SIG-M5 treated with dmso at 0.1 percent for 504 hours (cell line): Measurements from ENCODE around the gene RPL36.
"Not testable (repeated sequence)": the region's sequence is repeated elsewhere in the genome, so short reads cannot be mapped to it uniquely, and the experiment has no call there.

ENCODE experiments used
- DNase-seq: peaks from one replicate; lab custom pipeline; 2025; ENCODE audit not compliant: unreplicated experiment; lab: John Stamatoyannopoulos, UW

Gene RPL36

DNA sequence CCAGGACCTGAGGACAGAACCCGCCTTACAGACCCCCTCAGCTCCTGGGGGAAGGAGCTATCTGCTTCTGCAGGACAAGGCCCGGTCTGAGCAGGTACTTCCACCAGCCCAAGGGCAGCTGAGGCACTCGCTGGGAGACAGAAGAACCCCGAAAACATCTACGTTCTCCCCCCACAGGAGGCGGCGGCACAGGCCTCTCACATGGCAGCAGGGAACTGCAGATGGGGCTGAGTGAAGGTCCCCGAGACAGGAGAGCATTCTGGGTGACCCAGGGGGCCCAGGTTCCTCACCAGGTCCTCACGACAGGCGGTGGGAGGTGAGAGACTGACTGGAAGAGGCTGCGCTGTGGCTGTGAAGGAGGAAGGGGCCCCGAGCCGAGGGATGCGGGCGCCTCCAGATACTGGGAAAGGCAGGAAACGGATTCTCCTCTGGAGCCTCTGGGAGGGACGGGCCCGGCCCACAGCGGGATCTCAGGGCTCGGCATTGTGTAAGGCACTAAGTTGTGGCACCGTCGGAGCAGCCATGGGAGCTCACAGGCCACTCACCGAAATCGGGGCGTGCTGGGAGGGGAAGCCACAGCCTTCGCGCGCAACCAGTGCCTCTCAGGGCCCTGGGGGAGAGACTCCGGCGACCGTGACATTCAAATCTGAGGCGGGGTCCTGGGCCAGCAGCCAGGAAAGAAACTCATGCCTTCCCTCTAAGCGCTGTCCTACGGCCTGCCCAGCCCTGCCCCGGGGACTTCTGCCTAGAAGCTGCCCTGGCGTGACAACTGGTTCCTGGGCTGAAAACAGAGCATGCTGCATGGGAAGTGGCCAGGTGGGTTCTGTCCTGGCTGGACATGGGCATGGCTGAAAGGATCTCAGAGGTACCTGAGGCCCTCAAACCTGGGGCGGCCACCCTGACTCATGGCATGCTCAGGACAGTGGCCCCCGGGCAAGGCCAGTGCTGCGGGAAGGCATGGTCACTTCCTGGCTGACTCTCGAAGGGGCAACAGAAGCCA lies 14.0 kb downstream of the RPL36 start:
- DNase-seq = no peak

DNA sequence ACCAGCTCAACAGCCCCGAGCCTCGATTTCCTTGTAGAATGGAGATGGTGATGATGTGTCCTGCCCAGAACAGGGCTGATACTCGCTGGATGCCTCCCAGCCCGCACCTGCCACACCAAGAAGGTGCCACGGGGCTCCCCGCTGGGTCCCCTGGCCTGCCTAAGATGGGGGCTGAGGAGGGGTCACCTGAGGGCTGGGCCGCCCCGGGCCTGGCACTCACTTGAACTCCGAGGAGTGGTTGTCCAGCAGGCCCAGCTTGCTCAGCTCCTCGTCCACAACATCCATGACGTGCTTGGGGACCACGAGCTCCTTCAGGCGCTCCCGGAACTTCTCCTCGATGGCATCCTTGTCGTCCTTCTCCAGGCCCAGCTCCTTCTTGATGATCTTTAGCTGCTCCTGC lies 15.5 kb downstream of the RPL36 start:
- no peak for DNase-seq

DNA sequence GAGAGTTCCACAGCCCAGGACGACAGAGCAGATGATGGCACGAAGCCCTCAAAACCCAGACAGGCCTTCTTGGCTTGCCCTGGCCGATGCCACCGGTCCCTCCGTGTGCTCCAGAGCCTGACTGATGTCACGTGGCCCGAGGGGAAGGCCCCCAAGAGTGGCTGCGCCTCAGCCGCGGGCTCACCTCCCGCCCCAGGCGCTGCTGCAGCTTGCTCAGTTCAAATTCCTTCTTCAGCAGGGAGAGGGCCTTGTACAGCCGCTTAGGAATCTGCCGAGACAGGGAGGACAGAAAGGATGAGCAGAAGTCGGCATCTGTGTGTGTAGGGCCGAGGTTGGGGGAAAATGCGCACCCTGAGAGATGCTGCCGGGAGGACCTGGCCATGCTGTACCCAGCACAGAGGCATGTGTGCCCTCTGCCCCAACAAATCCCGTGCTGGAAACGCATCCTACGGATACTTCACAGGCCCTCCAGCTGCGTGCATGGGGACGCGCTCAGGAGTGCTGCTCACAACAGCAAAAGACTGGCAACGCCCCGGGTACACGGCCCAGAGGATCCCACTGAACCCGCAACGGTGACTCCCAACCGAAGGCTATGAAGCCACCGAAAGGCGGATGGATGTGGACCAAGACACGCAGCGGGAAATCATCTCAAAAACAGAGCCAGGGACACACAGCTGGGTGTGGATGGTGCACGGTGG lies 16.9 kb downstream of the RPL36 start:
- DNase-seq = no peak

DNA sequence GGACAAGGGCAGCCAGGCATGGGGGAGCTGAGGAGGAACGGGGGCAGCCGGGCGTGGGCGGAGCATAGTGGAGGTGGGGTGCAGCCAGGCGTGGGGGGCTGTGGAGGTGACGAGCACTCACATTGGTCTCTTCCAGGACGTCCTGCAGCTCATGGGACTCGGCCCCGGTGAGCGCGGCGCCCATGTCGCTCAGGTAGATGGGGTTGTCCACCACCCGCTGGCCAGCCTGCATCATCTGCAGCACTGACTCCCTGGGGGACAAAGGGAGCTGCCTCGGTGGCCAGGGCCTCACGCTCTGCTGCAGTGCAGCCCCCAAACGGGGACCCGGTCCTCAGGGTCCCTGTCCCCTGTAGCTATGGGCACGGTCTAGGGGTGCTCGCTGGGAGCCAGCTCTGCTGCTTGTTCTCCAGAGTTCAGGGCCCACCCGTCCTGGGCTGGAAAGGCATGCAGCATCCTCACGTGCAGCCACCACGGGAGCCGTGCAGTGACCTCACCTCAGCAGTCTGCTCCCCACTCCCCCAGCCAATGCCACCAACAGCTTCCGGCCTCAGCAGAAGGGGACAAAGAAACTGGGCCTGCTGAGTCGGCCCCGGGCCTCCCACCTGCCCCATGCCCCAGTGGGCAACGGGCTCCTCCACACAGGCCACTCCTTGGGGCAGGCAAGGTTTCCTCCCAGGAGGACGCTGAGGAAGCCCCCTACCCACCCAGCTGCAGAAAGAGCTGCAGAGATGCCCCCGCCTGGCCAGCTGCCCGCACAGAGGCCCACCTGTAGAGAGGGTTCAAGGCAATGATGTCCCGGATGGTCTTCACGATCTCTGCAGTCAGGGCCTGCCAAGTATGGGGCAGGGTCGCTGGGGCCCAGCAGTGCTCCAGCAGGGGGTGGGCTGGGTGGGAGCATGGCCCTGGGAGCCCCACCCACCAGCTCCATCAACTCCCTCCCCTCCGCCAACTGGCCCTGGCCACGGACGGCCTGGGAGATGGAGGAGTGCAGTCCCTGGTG lies 17.8 kb downstream of the RPL36 start:
- no peak for DNase-seq

DNA sequence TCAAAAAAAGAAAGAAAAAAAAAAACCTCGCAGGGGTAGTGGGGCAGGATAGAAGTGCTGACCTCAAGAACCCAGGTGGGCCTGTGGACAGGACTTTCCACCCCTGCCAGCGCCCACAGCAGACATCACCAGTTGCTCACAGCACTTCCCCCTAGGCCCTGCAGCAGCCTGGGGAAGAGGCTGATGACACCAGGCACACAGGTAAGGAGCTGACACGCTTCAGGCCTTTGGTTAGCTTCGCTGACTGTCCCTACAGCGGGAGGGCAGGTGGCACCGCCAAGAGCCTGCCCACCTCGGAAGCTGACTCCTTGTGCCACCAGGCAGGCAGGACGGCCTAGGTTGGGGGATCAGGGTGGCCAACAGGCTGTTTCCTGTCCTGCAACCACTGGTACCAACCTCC lies 20.9 kb downstream of the RPL36 start:
- no peak for DNase-seq

DNA sequence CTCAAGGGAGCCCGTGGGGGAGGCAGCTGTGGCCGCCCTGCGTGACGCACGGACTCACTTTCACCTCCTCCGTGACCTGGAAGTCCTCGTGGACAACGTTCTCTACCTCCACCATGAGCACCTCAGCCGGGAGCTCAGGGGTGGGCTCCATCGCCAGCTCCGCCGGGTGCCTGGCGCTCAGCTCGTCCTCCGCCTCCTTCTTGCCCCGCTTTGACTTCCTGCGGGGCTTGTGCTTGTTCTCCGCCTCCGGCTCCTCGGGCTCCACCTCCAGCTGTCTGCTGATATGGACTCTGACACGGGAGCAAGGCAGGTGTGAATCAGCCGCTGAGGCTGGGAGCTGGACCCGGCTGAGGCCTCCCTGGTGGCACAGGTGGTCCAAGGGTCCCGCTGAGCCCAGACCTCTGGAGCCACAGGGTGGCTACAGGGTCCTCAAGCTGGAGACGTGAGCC lies 21.6 kb downstream of the RPL36 start:
- DNase-seq = no peak

DNA sequence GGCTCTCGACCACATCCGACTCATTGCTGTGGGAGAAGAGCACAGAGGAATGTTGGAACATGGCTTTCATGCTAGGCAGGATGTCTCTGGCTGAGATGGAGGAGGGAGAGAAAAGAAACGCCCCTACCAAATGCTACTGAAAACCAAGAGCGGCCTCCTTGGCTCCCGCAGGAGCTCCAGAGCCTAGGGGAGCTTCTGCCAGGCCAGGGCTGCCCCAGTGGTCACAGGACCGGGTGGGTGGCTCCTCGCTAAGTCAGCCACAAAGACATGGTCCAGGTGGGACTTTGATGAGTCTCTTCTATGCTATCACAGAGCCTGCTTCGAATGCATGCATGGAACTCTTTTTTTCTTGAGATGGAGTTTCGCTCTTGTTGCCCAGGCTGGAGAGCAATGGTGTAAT lies 23.1 kb downstream of the RPL36 start:
- DNase-seq = no peak

DNA sequence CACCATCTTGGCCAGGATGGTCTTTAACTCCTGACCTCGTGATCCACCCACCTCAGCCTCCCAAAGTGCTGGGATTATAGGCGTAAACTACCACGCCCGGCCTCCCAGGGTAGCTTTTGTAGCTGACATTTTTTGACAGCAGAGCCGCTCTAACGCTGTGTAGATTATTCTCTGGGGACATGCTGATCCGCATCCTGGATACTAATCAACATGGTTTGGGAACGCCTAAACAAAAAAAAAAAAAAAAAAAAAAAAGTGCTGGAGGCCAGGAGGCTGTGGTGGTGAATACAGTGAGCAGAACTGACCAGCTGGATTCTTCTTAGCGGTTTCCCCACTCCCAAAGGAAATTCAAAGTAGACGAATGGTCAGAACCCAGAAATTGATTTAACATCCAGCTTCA lies 24.7 kb downstream of the RPL36 start:
- no peak for DNase-seq

DNA sequence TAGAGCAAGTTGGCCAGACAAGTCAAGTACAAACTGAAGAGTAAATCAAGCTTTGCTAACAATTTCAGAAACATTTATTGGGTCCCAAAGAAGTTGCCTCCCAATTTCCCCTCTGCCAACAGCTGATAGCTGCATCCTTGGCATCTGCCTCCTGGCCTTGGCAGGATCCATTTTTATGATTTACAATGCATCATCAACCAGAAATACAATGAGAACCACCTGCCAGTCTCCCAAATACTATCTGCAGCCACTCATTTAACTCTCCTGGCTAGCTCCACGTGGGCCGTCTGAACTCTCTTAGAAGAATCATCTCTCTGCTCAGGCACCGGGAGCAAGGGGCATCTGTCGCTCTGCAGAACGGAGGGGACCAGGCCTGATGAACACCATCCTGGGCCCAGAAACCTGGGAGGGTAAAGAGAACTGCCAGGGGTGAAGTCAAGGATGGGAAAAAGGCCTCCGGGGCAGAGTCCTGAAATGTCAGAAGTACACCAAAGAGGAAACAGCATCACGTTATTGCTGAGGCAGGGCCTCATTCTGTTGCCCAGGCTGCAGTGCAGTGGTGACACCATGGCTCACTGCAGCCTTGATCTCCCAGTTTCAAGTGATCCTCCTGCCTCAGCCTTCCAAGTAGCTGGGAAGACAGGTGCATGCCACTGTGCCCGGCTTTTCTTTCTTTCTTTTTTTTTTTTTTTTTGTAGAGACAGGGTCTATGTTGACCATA lies 27.3 kb downstream of the RPL36 start:
- DNase-seq = no peak

DNA sequence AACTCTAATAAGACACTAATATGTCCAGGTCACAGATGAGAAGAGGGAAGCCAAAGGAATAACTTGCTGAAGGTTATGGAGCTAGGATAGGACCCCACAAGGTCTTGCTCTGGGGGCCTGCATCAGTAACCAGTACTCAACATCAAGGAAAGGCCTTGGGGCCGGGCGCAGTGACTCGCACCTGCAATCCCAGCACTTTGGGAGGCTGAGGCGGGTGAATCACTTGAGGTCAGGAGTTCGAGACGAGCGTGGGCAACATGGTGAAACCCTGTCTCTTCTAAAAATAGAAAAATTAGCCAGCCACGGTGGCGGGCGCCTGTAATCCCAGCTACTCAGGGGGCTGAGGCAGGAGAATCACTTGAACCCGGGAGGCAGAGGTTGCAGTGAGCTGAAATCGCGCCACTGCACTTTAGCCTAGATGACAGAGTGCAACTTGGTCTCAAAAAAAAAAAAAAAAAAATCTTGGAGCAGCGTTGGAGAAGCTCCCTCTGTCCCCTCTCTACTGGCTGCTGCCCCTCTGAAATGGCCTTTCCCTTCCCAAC lies 28.0 kb downstream of the RPL36 start:
- DNase-seq = no peak

DNA sequence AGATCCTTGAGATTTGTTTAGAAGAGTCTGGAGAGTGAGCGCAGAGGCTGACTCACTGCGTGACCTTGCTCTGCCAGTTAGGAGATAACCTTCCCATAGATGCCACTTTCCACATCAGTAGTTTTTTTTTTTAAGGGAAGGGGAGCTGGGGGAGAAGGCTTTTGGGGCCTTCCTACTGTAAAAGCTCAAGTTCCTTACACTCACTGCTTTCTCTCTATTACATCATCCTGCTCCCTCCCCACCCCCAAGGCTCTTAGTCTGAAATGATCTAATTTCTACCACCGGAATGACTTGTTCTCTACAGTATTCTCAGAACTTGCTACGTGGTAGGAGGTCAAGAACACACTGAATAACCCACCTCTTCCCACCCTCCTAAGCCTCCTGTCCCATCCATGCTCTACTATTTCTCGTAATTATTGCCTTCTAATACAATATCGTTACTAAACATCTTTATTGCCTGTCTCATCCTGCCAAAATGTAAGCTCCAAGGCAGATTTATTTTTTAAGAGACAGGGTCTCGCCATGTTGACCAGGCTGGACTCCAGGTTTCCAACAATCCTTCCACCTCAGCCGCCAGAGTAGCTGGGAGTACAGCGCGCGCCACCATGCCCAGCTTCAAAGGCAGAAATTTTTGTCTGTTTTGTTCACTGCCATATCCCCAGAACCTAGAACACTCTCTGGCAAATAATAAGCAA lies 28.6 kb downstream of the RPL36 start:
- peak; percentile 91 for DNase-seq

DNA sequence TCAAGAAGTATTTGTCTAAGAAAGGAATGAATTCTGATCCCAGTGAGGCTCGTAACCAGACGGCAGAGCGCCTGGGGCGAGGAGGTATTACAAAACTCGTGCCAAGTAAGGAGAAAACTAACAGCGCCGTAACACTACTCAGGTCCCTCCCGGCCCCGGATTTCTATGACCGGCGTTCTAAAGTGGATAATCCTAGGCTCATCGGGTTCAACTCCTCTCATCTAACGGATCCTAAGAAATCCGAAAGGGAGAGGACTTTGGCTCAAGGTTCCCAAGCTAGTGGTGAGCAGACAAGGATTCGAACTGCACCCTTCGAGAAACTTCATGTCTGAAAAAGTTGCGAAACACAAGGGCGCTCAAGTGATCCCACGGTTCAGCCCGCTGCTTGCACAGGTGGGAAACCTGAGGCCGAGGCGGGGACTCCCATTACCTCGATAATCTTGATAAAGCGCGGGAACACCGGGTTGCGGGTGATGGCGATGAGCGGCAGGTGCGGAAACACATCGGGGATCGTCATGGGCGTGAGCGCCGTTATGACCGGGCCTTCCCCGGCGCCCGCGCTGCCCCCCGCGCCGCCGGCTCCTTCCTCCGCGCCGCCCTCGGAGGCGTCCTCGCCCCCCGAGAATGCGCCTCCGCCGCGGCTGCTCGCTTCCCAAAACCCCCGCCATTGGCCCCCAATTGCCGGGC lies 29.3 kb downstream of the RPL36 start:
- peak; percentile 31 for DNase-seq

DNA sequence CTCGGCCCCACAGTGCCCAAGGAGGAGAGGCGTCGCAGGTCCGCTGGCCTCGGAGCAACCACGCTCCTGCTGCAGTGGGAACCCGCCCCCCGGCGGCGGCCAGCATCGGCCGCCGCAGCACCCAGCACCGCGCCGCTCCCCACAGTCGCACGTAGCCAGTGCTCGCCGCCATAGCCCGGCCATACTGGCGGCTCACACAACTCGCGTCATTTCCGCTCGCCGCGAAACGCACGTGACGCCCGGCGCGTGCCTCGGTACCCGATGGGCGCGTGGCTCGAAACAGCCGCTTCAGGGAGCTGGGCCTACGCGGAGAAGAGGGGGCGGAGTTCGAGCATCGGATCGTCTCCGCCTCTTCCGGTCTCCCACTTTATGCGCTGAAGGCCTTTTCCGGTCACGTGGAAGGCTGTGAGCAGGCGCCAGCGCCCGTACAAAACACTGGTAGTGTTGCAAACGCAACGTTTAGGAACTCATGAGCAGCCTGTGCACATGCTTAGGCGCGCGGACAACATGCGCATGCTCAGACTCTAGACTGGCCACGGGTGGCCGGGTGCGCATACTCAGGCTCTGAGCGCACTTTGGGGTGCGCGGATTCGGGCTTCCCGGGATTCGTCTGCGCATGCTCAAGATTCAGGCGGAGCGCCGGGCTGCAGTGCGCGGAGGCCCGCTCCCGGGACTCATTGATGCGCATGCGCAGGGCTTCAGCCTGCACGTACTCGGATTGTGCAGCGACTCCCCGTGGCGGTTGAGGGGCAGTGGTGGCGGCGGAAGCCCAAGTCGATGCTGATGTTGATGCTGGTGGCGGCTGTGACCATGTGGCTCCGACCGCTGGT lies 30.1 kb downstream of the RPL36 start, which contains the start of the genes CATSPERD and LONP1:
Gene CATSPERD (plus strand): TSS at position 677 of the 830 bp plus-strand sequence. CDS start 101 bp downstream, at position 778.
Gene LONP1 (minus strand): TSS at position 186 of the 830 bp plus-strand sequence. CDS start 14 bp downstream, at position 172.
- DNase-seq = peak; percentile 96

DNA sequence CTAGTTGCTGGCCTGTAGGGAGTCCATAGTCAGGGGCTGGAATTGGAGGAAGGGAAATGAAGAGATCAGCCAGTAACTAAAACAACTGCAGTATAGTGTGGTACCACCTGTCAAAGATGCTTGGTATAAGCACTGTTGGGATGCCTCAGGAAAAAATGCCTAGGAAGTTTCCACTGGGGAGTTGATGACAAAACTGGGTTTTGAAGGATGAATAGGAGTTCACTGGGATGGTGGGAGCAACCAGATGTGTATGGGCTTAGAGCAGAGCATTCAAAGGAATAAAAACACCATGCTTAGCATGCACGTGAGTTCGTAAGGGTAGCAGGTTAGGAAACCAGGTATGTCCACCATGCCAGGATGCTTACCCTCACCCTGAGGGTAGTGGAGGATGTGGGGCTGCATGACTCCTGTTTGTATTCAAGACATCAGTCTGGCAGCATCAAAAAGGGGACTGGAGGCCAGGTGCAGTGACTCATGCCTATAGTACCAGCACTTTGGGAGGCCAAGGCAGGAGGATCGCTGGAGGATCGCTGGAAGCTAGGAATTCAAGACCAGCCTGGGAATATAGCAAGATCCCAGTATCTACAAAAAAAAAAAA lies 37.5 kb downstream of the RPL36 start:
- DNase-seq = no peak

DNA sequence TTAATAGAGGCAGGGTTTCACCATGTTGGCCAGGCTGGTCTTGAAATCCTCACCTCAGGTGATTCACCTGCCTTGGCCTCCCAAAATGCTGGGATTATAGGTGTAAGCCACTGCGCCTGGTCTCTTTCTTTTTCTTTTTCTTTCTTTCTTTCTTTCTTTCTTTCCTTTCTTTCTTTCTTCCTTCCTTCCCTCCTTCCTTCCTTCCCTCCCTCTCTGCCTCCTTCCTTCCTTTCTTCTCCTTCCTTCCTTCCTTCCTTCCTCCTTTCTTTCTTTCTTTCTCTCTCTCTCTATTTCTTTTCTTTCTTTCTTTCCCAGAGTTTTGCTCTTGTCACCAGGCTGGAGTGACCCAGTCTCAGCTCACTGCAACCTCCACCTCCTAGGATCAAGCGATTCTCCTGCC lies 43.1 kb downstream of the RPL36 start:
- not testable (repeated sequence) for DNase-seq

DNA sequence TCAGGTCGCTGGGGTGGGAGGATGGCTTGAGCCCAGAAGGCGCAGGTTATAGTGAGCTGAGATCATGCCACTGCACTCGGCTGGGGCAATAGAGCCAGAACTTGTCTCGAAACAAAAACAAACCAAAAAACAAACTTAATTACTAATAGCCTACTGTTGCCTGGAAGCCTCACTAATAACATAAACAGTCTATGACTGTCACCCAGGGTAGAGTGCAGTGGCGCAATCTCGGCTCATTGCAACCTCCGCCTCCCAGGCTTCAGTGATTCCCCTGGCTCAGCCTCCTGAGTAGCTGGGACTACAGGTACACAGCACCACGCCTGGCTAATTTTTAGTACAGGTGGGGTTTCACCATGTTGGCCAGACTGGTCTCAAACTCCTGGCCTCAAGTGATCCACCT lies 48.3 kb downstream of the RPL36 start:
- peak; percentile 15 for DNase-seq
